Measurements from ENCODE around the gene PTPRK. TPM values are rescaled to one million over a fixed set of nuclear protein-coding genes. Genes with fewer than 3 reads are reported as not detected.

PTPRK gene
- polyA plus RNA-seq, 10 donors = 14.5 to 27.5 (median 18.0) TPM

GRCh38 chr6:128517124-128517523 lies 3.3 kb downstream of the PTPRK start:
- no peak for DNase-seq

GRCh38 chr6:128516514-128516898 lies 3.9 kb downstream of the PTPRK start:
- peak in 1 of 3 donors; percentile 44 for DNase-seq

- DNase-seq = no peak
Measured at GRCh38 chr6:128515550-128516513, 4.6 kb downstream of the PTPRK start.

GRCh38 chr6:128513878-128514277 lies 6.5 kb downstream of the PTPRK start:
- DNase-seq = no peak

- no peak for DNase-seq
Measured at GRCh38 chr6:128512296-128512695, 8.1 kb downstream of the PTPRK start.

- DNase-seq = no peak
Measured at GRCh38 chr6:128511506-128511905, 8.9 kb downstream of the PTPRK start.

GRCh38 chr6:128509709-128510108 lies 10.7 kb downstream of the PTPRK start:
- DNase-seq = no peak

- peak in 1 of 3 donors; percentile 74 for DNase-seq
Measured at GRCh38 chr6:128508588-128509296, 11.7 kb downstream of the PTPRK start.

GRCh38 chr6:128507337-128508310 lies 12.8 kb downstream of the PTPRK start:
- no peak for DNase-seq

- no peak for DNase-seq
Measured at GRCh38 chr6:128505603-128506002, 14.8 kb downstream of the PTPRK start.

- no peak for DNase-seq
Measured at GRCh38 chr6:128504003-128504654, 16.3 kb downstream of the PTPRK start.

- no peak for DNase-seq
Measured at GRCh38 chr6:128500749-128501600, 19.4 kb downstream of the PTPRK start.

- DNase-seq = no peak
Measured at GRCh38 chr6:128500014-128500413, 20.4 kb downstream of the PTPRK start.

GRCh38 chr6:128499079-128499731 lies 21.2 kb downstream of the PTPRK start:
- no peak for DNase-seq

GRCh38 chr6:128498234-128498633 lies 22.2 kb downstream of the PTPRK start:
- DNase-seq = no peak

GRCh38 chr6:128495536-128496333 lies 24.7 kb downstream of the PTPRK start:
- DNase-seq = no peak

GRCh38 chr6:128494440-128494839 lies 26.0 kb downstream of the PTPRK start:
- DNase-seq = peak in 1 of 3 donors; percentile 36

- no peak for DNase-seq
Measured at GRCh38 chr6:128493877-128494276, 26.5 kb downstream of the PTPRK start.

GRCh38 chr6:128492386-128492785 lies 28.0 kb downstream of the PTPRK start:
- DNase-seq = no peak

Data from muscle of back (tissue), 11 donors.